Body of pancreas (tissue), 4 donors: ENCODE results near the gene PTCD1.

ENCODE experiments used
- POLR2A ChIP-seq, 3 donors: fragments of 450-650 bp; IDR thresholded peaks; one replicate each; pipeline ENCODE4 v1.6.1; 2016; ENCODE audit warnings: antibody characterized with exemption in 3 of 3, mild to moderate bottlenecking in 2 of 3
- TF ChIP-seq, protein P1 (sequence below), 7 experiments: fragments of 450-650 bp in 4 of 7; fragments of 200-600 bp in 3 of 7; sonication (generic) in 3 of 7; IDR thresholded peaks; one replicate each; pipeline ENCODE4 v1.5.1; 2016 to 2019; ENCODE audit warnings: antibody characterized with exemption in 7 of 7

DNA sequence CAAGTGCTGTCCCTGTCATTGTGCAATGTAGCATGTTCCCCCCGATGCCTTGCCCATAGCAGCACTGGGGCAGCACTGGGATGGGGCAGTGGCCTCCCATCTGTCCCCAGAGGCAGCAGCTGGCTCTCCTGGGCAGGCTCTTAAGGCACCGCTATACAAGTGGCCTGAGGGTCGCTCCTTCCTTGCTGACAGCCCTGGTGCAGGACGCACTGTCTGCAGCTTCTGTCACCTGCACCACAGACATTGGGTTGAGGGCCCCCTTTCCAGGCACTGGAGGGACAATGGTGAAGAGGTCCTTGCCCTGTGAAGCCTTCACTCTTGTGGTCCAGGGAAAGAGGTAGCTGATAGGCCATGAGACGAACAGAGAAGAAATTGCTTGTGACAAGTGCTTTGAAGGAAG, 10.7 kb upstream of the PTCD1 start:
- no peak for TF ChIP-seq POLR2A (IDR thresholded peaks at IDR 0.05)
- TF ChIP-seq, protein P1, sequence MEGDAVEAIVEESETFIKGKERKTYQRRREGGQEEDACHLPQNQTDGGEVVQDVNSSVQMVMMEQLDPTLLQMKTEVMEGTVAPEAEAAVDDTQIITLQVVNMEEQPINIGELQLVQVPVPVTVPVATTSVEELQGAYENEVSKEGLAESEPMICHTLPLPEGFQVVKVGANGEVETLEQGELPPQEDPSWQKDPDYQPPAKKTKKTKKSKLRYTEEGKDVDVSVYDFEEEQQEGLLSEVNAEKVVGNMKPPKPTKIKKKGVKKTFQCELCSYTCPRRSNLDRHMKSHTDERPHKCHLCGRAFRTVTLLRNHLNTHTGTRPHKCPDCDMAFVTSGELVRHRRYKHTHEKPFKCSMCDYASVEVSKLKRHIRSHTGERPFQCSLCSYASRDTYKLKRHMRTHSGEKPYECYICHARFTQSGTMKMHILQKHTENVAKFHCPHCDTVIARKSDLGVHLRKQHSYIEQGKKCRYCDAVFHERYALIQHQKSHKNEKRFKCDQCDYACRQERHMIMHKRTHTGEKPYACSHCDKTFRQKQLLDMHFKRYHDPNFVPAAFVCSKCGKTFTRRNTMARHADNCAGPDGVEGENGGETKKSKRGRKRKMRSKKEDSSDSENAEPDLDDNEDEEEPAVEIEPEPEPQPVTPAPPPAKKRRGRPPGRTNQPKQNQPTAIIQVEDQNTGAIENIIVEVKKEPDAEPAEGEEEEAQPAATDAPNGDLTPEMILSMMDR (IDR thresholded peaks at IDR 0.05), result no peak
